H1 (cell line): ENCODE data around the gene TP53.

Source experiments
- USF2 ChIP-seq: IDR thresholded peaks from 2 replicates; pipeline ENCODE4 v1.6.1; 2011; ENCODE audit warnings: low read length, improper control_type of control experiment
- TF ChIP-seq, protein P1 (sequence below): IDR thresholded peaks from 2 replicates; pipeline ENCODE4 v1.6.1; 2012; ENCODE audit warnings: inconsistent platforms
- TF ChIP-seq, protein P2 (sequence below), 3 experiments: IDR thresholded peaks; 1 replicate in 2 of 3; 2 replicates in 1 of 3; pipeline versions ENCODE4 v1.5.1 to v1.6.1; 2011; ENCODE audit warnings: low read length in 3 of 3, mild to moderate bottlenecking in 3 of 3, inconsistent platforms in 2 of 3, low read depth in 1 of 3, moderate library complexity in 1 of 3; ENCODE audit not compliant: insufficient read depth in 1 of 3; ENCODE audit errors: control extremely low read depth in 1 of 3

DNA sequence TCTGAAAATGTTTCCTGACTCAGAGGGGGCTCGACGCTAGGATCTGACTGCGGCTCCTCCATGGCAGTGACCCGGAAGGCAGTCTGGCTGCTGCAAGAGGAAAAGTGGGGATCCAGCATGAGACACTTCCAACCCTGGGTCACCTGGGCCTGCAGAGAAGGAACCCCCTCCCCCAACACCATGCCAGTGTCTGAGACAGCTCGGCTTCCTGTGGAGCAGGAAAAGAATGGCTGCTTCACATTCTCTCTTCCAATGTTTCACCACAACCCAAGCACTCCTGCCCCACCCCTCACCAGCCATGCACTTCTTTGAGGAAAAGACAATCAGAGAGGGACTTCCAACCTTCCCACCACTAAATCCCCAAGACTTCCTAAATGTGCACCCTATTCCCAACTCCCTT lies 10.8 kb downstream of the TP53 start:
- TF ChIP-seq, protein P1, sequence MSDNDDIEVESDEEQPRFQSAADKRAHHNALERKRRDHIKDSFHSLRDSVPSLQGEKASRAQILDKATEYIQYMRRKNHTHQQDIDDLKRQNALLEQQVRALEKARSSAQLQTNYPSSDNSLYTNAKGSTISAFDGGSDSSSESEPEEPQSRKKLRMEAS: peak; percentile 49
- TF ChIP-seq, protein P2, sequence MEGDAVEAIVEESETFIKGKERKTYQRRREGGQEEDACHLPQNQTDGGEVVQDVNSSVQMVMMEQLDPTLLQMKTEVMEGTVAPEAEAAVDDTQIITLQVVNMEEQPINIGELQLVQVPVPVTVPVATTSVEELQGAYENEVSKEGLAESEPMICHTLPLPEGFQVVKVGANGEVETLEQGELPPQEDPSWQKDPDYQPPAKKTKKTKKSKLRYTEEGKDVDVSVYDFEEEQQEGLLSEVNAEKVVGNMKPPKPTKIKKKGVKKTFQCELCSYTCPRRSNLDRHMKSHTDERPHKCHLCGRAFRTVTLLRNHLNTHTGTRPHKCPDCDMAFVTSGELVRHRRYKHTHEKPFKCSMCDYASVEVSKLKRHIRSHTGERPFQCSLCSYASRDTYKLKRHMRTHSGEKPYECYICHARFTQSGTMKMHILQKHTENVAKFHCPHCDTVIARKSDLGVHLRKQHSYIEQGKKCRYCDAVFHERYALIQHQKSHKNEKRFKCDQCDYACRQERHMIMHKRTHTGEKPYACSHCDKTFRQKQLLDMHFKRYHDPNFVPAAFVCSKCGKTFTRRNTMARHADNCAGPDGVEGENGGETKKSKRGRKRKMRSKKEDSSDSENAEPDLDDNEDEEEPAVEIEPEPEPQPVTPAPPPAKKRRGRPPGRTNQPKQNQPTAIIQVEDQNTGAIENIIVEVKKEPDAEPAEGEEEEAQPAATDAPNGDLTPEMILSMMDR (IDR thresholded peaks at IDR 0.05; ENCODE audit: control extremely low read depth in 1 of 3, insufficient read depth in 1 of 3, low read depth in 1 of 3, low read length in 3 of 3): no peak
- TF ChIP-seq USF2: no peak
